CD4-positive, alpha-beta T cell treated with Interferon alpha-2 for 1 hour (primary cell): ENCODE results near the gene STAC2.
"Not testable (repeated sequence)": the region's sequence is repeated elsewhere in the genome, so short reads cannot be mapped to it uniquely, and the experiment has no call there.

Source experiments
- DNase-seq, 2 donors: peaks; one replicate each; pipeline ENCODE4 v3.0.0-alpha.2; 2020 to 2022

The STAC2 gene

GRCh38 chr17:39225308-39225958, at the start of gene STAC2:
STAC2 (minus strand) TSS chr17:39225945; CDS start chr17:39225502, 443 bp downstream.
- peak in 1 of 2 donors; percentile 28 for DNase-seq

- no peak for DNase-seq
Observed at GRCh38 chr17:39271546-39271945, 45.8 kb upstream of the STAC2 start.

GRCh38 chr17:39270923-39271322, 45.2 kb upstream of the STAC2 start:
- DNase-seq, result no peak

GRCh38 chr17:39264119-39264518, 38.4 kb upstream of the STAC2 start:
- no peak for DNase-seq

GRCh38 chr17:39261286-39261685, 35.5 kb upstream of the STAC2 start:
- DNase-seq, result peak in 1 of 2 donors; percentile 32

- no peak for DNase-seq
Observed at GRCh38 chr17:39252788-39253460, 27.2 kb upstream of the STAC2 start.

- no peak for DNase-seq
Observed at GRCh38 chr17:39251997-39252396, 26.3 kb upstream of the STAC2 start.

GRCh38 chr17:39250076-39250475, 24.3 kb upstream of the STAC2 start:
- DNase-seq, result not testable (repeated sequence)

GRCh38 chr17:39246274-39246673, 20.5 kb upstream of the STAC2 start:
- DNase-seq, result no peak

GRCh38 chr17:39244600-39245570, 19.1 kb upstream of the STAC2 start:
- DNase-seq, result peak; percentile 79 to 87

- DNase-seq, result no peak
Observed at GRCh38 chr17:39244016-39244599, 18.4 kb upstream of the STAC2 start.

GRCh38 chr17:39243155-39243554, 17.4 kb upstream of the STAC2 start:
- DNase-seq, result no peak

- no peak for DNase-seq
Observed at GRCh38 chr17:39240631-39241030, 14.9 kb upstream of the STAC2 start.

GRCh38 chr17:39239640-39240314, 14.0 kb upstream of the STAC2 start:
- DNase-seq, result peak; percentile 66 to 82

GRCh38 chr17:39238311-39238972, 12.7 kb upstream of the STAC2 start:
- DNase-seq, result peak; percentile 84 to 91

GRCh38 chr17:39237586-39237985, 11.8 kb upstream of the STAC2 start:
- no peak for DNase-seq

- DNase-seq, result no peak
Observed at GRCh38 chr17:39236981-39237441, 11.3 kb upstream of the STAC2 start.

GRCh38 chr17:39236450-39236927, 10.7 kb upstream of the STAC2 start:
- DNase-seq, result no peak

- DNase-seq, result peak; percentile 55 to 76
Observed at GRCh38 chr17:39235555-39236449, 10.1 kb upstream of the STAC2 start.
